H1 (cell line): ENCODE data around the gene CNTD1. TPM values are rescaled to one million over a fixed set of nuclear protein-coding genes. Genes with fewer than 3 reads are reported as not detected.

ENCODE experiments used
- CTCF ChIA-PET: fragments of 300-600 bp; sonication (Branson Sonifier 250); formaldehyde crosslinking; loops from one replicate; lab custom pipeline; 2021; ENCODE audit not compliant: partially characterized antibody; lab: Charles Lee
- POLR2A ChIA-PET: fragments of 300-600 bp; sonication (Branson Sonifier 250); formaldehyde crosslinking; loops from one replicate; lab custom pipeline; 2021; ENCODE audit warnings: inconsistent platforms; ENCODE audit not compliant: partially characterized antibody; lab: Charles Lee
- DNase-seq, 2 experiments: peaks; one replicate each; pipeline versions ENCODE4 v3.0.0 to v3.0.0-alpha.2; 2010 to 2022; ENCODE audit warnings: low spot score in 2 of 2, low read depth in 1 of 2, mixed read lengths in 1 of 2
- FAIRE-seq: peaks from 2 replicates; lab custom pipeline; 2011; peaks lifted over from hg19 to GRCh38; lab: Jason Lieb, UNC
- H2AFZ ChIP-seq: 2 replicates; pipeline ENCODE4 v1.8.1; 2012; ENCODE audit warnings: low read length, inconsistent platforms
- H2AK5ac ChIP-seq: 2 replicates; pipeline ENCODE4 v1.6.1; 2013; ENCODE audit warnings: low read depth, low read length
- H2BK120ac ChIP-seq: replicated peaks from 2 replicates; pipeline ENCODE3; 2013; ENCODE audit warnings: low read depth, low read length, inconsistent platforms
- H2BK12ac ChIP-seq: 2 replicates; pipeline ENCODE4 v1.6.1; 2013; ENCODE audit warnings: low read depth, low read length
- H2BK15ac ChIP-seq: 2 replicates; pipeline ENCODE4 v1.6.1; 2013; ENCODE audit warnings: low read length
- H2BK20ac ChIP-seq: 2 replicates; pipeline ENCODE4 v1.6.1; 2013; ENCODE audit warnings: low read length
- H2BK5ac ChIP-seq: 2 replicates; pipeline ENCODE4 v1.6.1; 2013; ENCODE audit warnings: low read depth, low read length
- H3K14ac ChIP-seq: 2 replicates; pipeline ENCODE4 v1.6.1; 2013; ENCODE audit warnings: inconsistent platforms; ENCODE audit not compliant: insufficient read length
- H3K18ac ChIP-seq: 2 replicates; pipeline ENCODE4 v1.6.1; 2013; ENCODE audit warnings: low read length; ENCODE audit errors: extremely low read depth
- H3K23ac ChIP-seq: 2 replicates; pipeline ENCODE4 v1.6.1; 2013; ENCODE audit warnings: inconsistent platforms; ENCODE audit not compliant: insufficient read length
- H3K23me2 ChIP-seq: 2 replicates; pipeline ENCODE4 v1.6.1; 2013; ENCODE audit warnings: low read depth, low read length
- H3K27ac ChIP-seq: 2 replicates; pipeline ENCODE4 v1.6.1; 2011; ENCODE audit warnings: low read depth, low read length, inconsistent platforms
- H3K27me3 ChIP-seq, 4 experiments: replicated peaks in 1 of 4; 1 replicate in 1 of 4; 2 replicates in 3 of 4; pipeline versions ENCODE4 v1.6.1 to v1.8.1; 2011 to 2013; ENCODE audit warnings: low read length in 3 of 4, mild to moderate bottlenecking in 3 of 4, inconsistent platforms in 2 of 4, mixed read lengths in 2 of 4, moderate library complexity in 1 of 4; ENCODE audit not compliant: control insufficient read depth in 3 of 4, insufficient read depth in 3 of 4; ENCODE audit errors: extremely low read depth in 1 of 4
- H3K36me3 ChIP-seq, 4 experiments: 2 replicates each; pipeline versions ENCODE4 v1.6.1 to v1.8.1; 2011 to 2013; ENCODE audit warnings: mild to moderate bottlenecking in 4 of 4, low read length in 3 of 4, moderate library complexity in 2 of 4, control low read depth in 1 of 4, inconsistent platforms in 1 of 4; ENCODE audit not compliant: insufficient read depth in 4 of 4, control insufficient read depth in 2 of 4
- H3K4ac ChIP-seq: replicated peaks from 2 replicates; pipeline ENCODE3; 2013; ENCODE audit warnings: low read length, low read depth, mixed read lengths, inconsistent platforms; ENCODE audit not compliant: insufficient read length
- H3K4me1 ChIP-seq, 4 experiments: replicated peaks in 1 of 4; 1 replicate in 1 of 4; 2 replicates in 3 of 4; pipeline versions ENCODE4 v1.6.1 to v1.8.1; 2011 to 2013; ENCODE audit warnings: low read length in 3 of 4, inconsistent platforms in 2 of 4, mixed read lengths in 1 of 4; ENCODE audit not compliant: insufficient read depth in 4 of 4, control insufficient read depth in 3 of 4
- H3K4me2 ChIP-seq, 2 experiments: 2 replicates each; pipeline versions ENCODE4 v1.6.1 to v1.8.1; 2011 to 2013; ENCODE audit warnings: low read depth in 2 of 2, low read length in 2 of 2, control low read depth in 1 of 2, inconsistent platforms in 1 of 2, mild to moderate bottlenecking in 1 of 2; ENCODE audit not compliant: insufficient read depth in 1 of 2
- H3K4me3 ChIP-seq, 4 experiments: fragments of 200-600, 300-600 bp in 1 of 4; sonication (generic), shearing (Covaris generic), sonication (Bioruptor Twin) in 1 of 4; 2 replicates each; pipeline versions ENCODE4 v1.5.1 to v1.8.1; 2011 to 2016; ENCODE audit warnings: low read length in 4 of 4, low read depth in 3 of 4, control low read depth in 2 of 4, inconsistent platforms in 2 of 4, mild to moderate bottlenecking in 2 of 4, mixed read lengths in 1 of 4, moderate library complexity in 1 of 4; ENCODE audit not compliant: insufficient read depth in 2 of 4; ENCODE audit errors: extremely low read depth in 1 of 4
- H3K56ac ChIP-seq: replicated peaks from 2 replicates; pipeline ENCODE3; 2013; ENCODE audit warnings: low read depth, mild to moderate bottlenecking, mixed read lengths, low read length, inconsistent platforms; ENCODE audit not compliant: insufficient read length
- H3K79me1 ChIP-seq: 2 replicates; pipeline ENCODE4 v1.6.1; 2013; ENCODE audit warnings: low read depth, low read length, control low read depth
- H3K79me2 ChIP-seq, 2 experiments: 2 replicates each; pipeline versions ENCODE4 v1.6.1 to v1.8.1; 2012 to 2013; ENCODE audit warnings: low read length in 2 of 2, mild to moderate bottlenecking in 2 of 2, inconsistent platforms in 1 of 2; ENCODE audit not compliant: insufficient read depth in 2 of 2, control insufficient read depth in 1 of 2
- H3K9ac ChIP-seq, 4 experiments: replicated peaks in 1 of 4; 1 replicate in 1 of 4; 2 replicates in 3 of 4; pipeline versions ENCODE4 v1.6.1 to v1.8.1; 2011 to 2013; ENCODE audit warnings: low read depth in 3 of 4, low read length in 3 of 4, control low read depth in 2 of 4, mild to moderate bottlenecking in 2 of 4, moderate library complexity in 2 of 4, inconsistent platforms in 1 of 4; ENCODE audit errors: extremely low read depth in 1 of 4
- H3K9me3 ChIP-seq, 2 experiments: 2 replicates each; pipeline versions ENCODE4 v1.6.1 to v1.8.1; 2012 to 2013; ENCODE audit warnings: mild to moderate bottlenecking in 2 of 2, moderate library complexity in 2 of 2, control low read depth in 1 of 2, inconsistent platforms in 1 of 2, low read depth in 1 of 2, low read length in 1 of 2, mixed read lengths in 1 of 2; ENCODE audit not compliant: insufficient read depth in 2 of 2
- H4K20me1 ChIP-seq, 2 experiments: replicated peaks in 1 of 2; 2 replicates each; pipeline versions ENCODE3 to v1.8.1; 2011 to 2013; ENCODE audit warnings: inconsistent platforms in 2 of 2, low read length in 2 of 2, mild to moderate bottlenecking in 1 of 2; ENCODE audit not compliant: insufficient read depth in 2 of 2, control insufficient read depth in 1 of 2
- H4K5ac ChIP-seq: 2 replicates; pipeline ENCODE4 v1.6.1; 2013; ENCODE audit warnings: low read length, low read depth, mixed read lengths, inconsistent platforms; ENCODE audit not compliant: insufficient read length
- H4K8ac ChIP-seq: 2 replicates; pipeline ENCODE4 v1.8.0; 2013; ENCODE audit warnings: mild to moderate bottlenecking, moderate library complexity, low read length, inconsistent platforms; ENCODE audit not compliant: insufficient read depth; ENCODE audit errors: extremely low read depth
- H4K91ac ChIP-seq: replicated peaks from 2 replicates; pipeline ENCODE3; 2013; ENCODE audit warnings: low read length, mixed read lengths, inconsistent platforms; ENCODE audit not compliant: insufficient read length
- E2F6 ChIP-seq: IDR thresholded peaks from 2 replicates; pipeline ENCODE4 v1.6.1; 2012; ENCODE audit warnings: inconsistent platforms
- FOSL1 ChIP-seq: IDR thresholded peaks from 2 replicates; pipeline ENCODE4 v1.6.1; 2011; ENCODE audit warnings: mild to moderate bottlenecking, low read depth, low read length, moderate library complexity; ENCODE audit not compliant: insufficient read depth
- JUND ChIP-seq: IDR thresholded peaks from 2 replicates; pipeline ENCODE4 v1.6.1; 2011; ENCODE audit warnings: mild to moderate bottlenecking, improper control_type of control experiment, low read length
- KDM4A ChIP-seq: IDR thresholded peaks from one replicate; pipeline ENCODE4 v1.7.1; 2012; ENCODE audit warnings: low read depth, mild to moderate bottlenecking, moderate library complexity, low read length, inconsistent platforms; ENCODE audit not compliant: severe bottlenecking
- PHF8 ChIP-seq: fragments of 200-600 bp; sonication (generic); conservative IDR thresholded peaks from 2 replicates; pipeline ENCODE4 v1.7.1; 2012; ENCODE audit warnings: low read depth, mild to moderate bottlenecking, inconsistent platforms, low read length, moderate library complexity
- RAD21 ChIP-seq, 2 experiments: IDR thresholded peaks in 1 of 2; conservative IDR thresholded peaks in 1 of 2; 2 replicates each; pipeline ENCODE4 v1.6.1; 2011; ENCODE audit warnings: low read depth in 2 of 2, low read length in 2 of 2, improper control_type of control experiment in 1 of 2, inconsistent platforms in 1 of 2, mild to moderate bottlenecking in 1 of 2, moderate library complexity in 1 of 2
- RBBP5 ChIP-seq: IDR thresholded peaks from 2 replicates; pipeline ENCODE4 v1.7.1; 2012; ENCODE audit warnings: low read depth, mild to moderate bottlenecking, inconsistent platforms, low read length, moderate library complexity, borderline replicate concordance
- SIRT6 ChIP-seq: IDR thresholded peaks from one replicate; pipeline ENCODE4 v1.7.1; 2012; ENCODE audit warnings: low read length, inconsistent platforms
- SIX5 ChIP-seq: IDR thresholded peaks from 2 replicates; pipeline ENCODE4 v1.6.1; 2011; ENCODE audit warnings: mild to moderate bottlenecking, low read depth, low read length
- USF2 ChIP-seq: IDR thresholded peaks from 2 replicates; pipeline ENCODE4 v1.6.1; 2011; ENCODE audit warnings: low read length, improper control_type of control experiment
- WGBS, 2 experiments: shearing (Covaris generic) in 1 of 2; methylation state at CpG; one replicate each; pipeline versions ENCODE4 v1.1.6 to v1.1.7; 2013 to 2015; ENCODE audit warnings: low lambda C conversion rate in 2 of 2, mixed read lengths in 2 of 2, inconsistent platforms in 1 of 2, low coverage in 1 of 2, missing lambda C conversion rate in 1 of 2; ENCODE audit not compliant: insufficient replicate concordance in 2 of 2, insufficient coverage in 1 of 2, insufficient read length in 1 of 2; ENCODE audit errors: extremely low coverage in 1 of 2, missing lambda C conversion rate in 1 of 2; 5-methylcytosine and 5-hydroxymethylcytosine counted together
- polyA plus RNA-seq, 7 experiments: library from polyadenylated mRNA; depleted of rRNA in 3 of 7; stranded (reverse) in 5 of 7; unstranded in 2 of 7; fragments of >200 nt in 5 of 7; fragments of 200-250 nt in 2 of 7; gene quantifications; 1 replicate in 5 of 7; 2 replicates in 1 of 7; 4 replicates in 1 of 7; pipeline versions ENCODE4 v1.2.1 to v1.2.3, GENCODE V29; 2011 to 2013; ENCODE audit warnings: missing spikeins in 2 of 7, mixed read lengths in 2 of 7
- total RNA-seq: library from RNA; stranded (reverse); fragmentation: NEBNext Ultra II Directional; extraction: Animal tissue kit (Norgen Biotek cat#: 25700); gene quantifications from 2 replicates; pipeline ENCODE4 v1.2.1, GENCODE V29; 2021

The CNTD1 gene
- total and polyA plus RNA-seq, 2 of the 8 experiments (the other 6 are each of a cell fraction or from before 2014, with no cell fraction given) = not detected

- 87% methylated on average over 11 of the region's 11 CpGs; no CpG with 5 or more reads in 1 of the 2 experiments for WGBS, 2 experiments
- H3K27me3 ChIP-seq = peaks cover 0 to 13% (median 5%) of the 10 kb centered on the region in 4 experiments; a peak in 2 of 7 replicates
- CTCF ChIA-PET = interaction anchor here (0.7 to 1.1 kb wide), 2 partner anchors 24 to 104 kb away, joined by 3 to 6 read pairs; no protein-coding TSS in a partner anchor
Observed at GRCh38 chr17:42787266-42787665, 11.4 kb upstream of the CNTD1 start.

More at GRCh38 chr17:42787266-42787665, 11.4 kb upstream of the CNTD1 start:
- Histone ChIP-seq H3K23ac (no peak overlapping the region), H3K79me2 (no peaks in the 10 kb centered on the region), H2BK15ac (no peak overlapping the region), H3K79me1 (no peaks in the 10 kb centered on the region), H2BK120ac (no peak overlapping the region), H2BK12ac (no peak overlapping the region), H4K20me1 (no peaks in the 10 kb centered on the region), H4K5ac (no peak overlapping the region), H3K36me3 (no peaks in the 10 kb centered on the region), H2AFZ (no peak overlapping the region), H3K9ac (no peak overlapping the region), H3K18ac (no peak overlapping the region), H4K91ac (no peak overlapping the region), H2BK20ac (no peak overlapping the region), H3K14ac (no peak overlapping the region), H3K56ac (no peak overlapping the region), H3K23me2 (no peaks in the 10 kb centered on the region), H4K8ac (peak overlapping the region; percentile 28; the same call in 1 of the 2 replicates), H3K4ac (no peak overlapping the region), H3K9me3 (no peaks in the 10 kb centered on the region), H3K4me3 (no peak overlapping the region), H3K4me2 (no peak overlapping the region), H2AK5ac (no peak overlapping the region), H3K4me1 (peaks cover 0 to 5% (median 0%) of the 10 kb centered on the region in 4 experiments; a peak in 1 of 7 replicates), H2BK5ac (no peak overlapping the region), H3K27ac (no peak overlapping the region)
- FAIRE-seq = no peak
- TF ChIP-seq SIX5 = no peak
- TF ChIP-seq E2F6 = no peak
- TF ChIP-seq RBBP5 = no peak
- TF ChIP-seq PHF8 = no peak
- TF ChIP-seq SIRT6 = no peak
- TF ChIP-seq JUND = no peak
- no peak for TF ChIP-seq KDM4A
- no peak for TF ChIP-seq RAD21 (IDR thresholded peaks at IDR 0.05 in 1 of 2, conservative IDR thresholded peaks at IDR 0.05 in 1 of 2; ENCODE audit: low read depth in 2 of 2, low read length in 2 of 2)
- no peak for TF ChIP-seq FOSL1
- TF ChIP-seq USF2 = no peak
- DNase-seq = no peak
- POLR2A ChIA-PET = interaction anchor here (1.1 to 2.3 kb wide), 4 partner anchors 9 to 15 kb away, joined by 3 to 9 read pairs (median 4); partner anchors contain the start of genes CNTD1, COA3 and VPS25
